OCI-LY1 (cell line): Measurements from ENCODE around the gene BCL11A.

Source experiments
- H2AFZ ChIP-seq: fragments of 200-600 bp; sonication (generic), shearing (Covaris generic); 2 replicates; pipeline ENCODE4 v1.6.0; 2014; ENCODE audit warnings: antibody characterized with exemption, mild to moderate bottlenecking, low read length
- H3F3A ChIP-seq: fragments of 200-600 bp; sonication (generic), shearing (Covaris generic); 2 replicates; pipeline ENCODE4 v1.6.0; 2014; ENCODE audit warnings: mild to moderate bottlenecking, antibody characterized with exemption, low read length, moderate library complexity; ENCODE audit not compliant: insufficient read depth
- H3K27ac ChIP-seq: fragments of 200-600 bp; sonication (generic); 2 replicates; pipeline ENCODE4 v1.5.1; 2014; ENCODE audit warnings: low read length, mixed run types, mild to moderate bottlenecking, low read depth; ENCODE audit not compliant: poor library complexity, severe bottlenecking
- H3K27me3 ChIP-seq: fragments of 200-600 bp; sonication (generic); 2 replicates; pipeline ENCODE4 v1.6.0; 2014; ENCODE audit warnings: antibody characterized with exemption, mild to moderate bottlenecking, low read length, moderate library complexity; ENCODE audit not compliant: insufficient read depth
- H3K36me3 ChIP-seq: fragments of 200-600 bp; sonication (generic); 2 replicates; pipeline ENCODE4 v1.6.1; 2014; ENCODE audit warnings: mild to moderate bottlenecking, antibody characterized with exemption, low read length, moderate library complexity, mixed read lengths; ENCODE audit not compliant: insufficient read depth
- H3K4me1 ChIP-seq: fragments of 200-600 bp; sonication (generic); 2 replicates; pipeline ENCODE4 v1.5.1; 2014; ENCODE audit warnings: mild to moderate bottlenecking, low read length, moderate library complexity; ENCODE audit not compliant: insufficient read depth, severe bottlenecking
- H3K4me2 ChIP-seq: fragments of 200-600 bp; sonication (generic), shearing (Covaris generic); 2 replicates; pipeline ENCODE4 v1.6.1; 2014; ENCODE audit warnings: low read length
- H3K4me3 ChIP-seq: fragments of 200-600 bp; sonication (generic); 2 replicates; pipeline ENCODE4 v1.5.1; 2014; ENCODE audit warnings: low read length, low read depth, mild to moderate bottlenecking, mixed read lengths; ENCODE audit not compliant: poor library complexity, severe bottlenecking
- H3K79me2 ChIP-seq: fragments of 200-600 bp; shearing (Covaris generic); 2 replicates; pipeline ENCODE4 v1.6.1; 2016; ENCODE audit warnings: mixed run types, low read length, mixed read lengths; ENCODE audit not compliant: insufficient read depth
- H3K9ac ChIP-seq: fragments of 200-600 bp; sonication (generic), shearing (Covaris generic); 2 replicates; pipeline ENCODE4 v1.6.1; 2014; ENCODE audit warnings: mild to moderate bottlenecking, low read length, mixed read lengths
- H3K9me2 ChIP-seq: fragments of 200-600 bp; sonication (generic), shearing (Covaris generic); 2 replicates; pipeline ENCODE4 v1.6.1; 2014; ENCODE audit warnings: low read depth, mild to moderate bottlenecking, low read length, mixed read lengths
- H3K9me3 ChIP-seq: fragments of 200-600 bp; shearing (Covaris generic); 2 replicates; pipeline ENCODE4 v1.6.1; 2014; ENCODE audit warnings: low read length, mixed read lengths
- H4K20me1 ChIP-seq: fragments of 200-600 bp; sonication (generic), shearing (Covaris generic); 2 replicates; pipeline ENCODE4 v1.6.0; 2016; ENCODE audit warnings: mild to moderate bottlenecking, low read length; ENCODE audit not compliant: insufficient read depth
- CTCF ChIP-seq: fragments of 200-600 bp; sonication (generic), shearing (Covaris generic); IDR thresholded peaks from 2 replicates; pipeline ENCODE4 v1.5.1; 2017; ENCODE audit warnings: mild to moderate bottlenecking, antibody characterized with exemption, low read length, moderate library complexity, mixed read lengths
- EZH2 ChIP-seq: fragments of 200-600 bp; sonication (generic), shearing (Covaris generic); IDR thresholded peaks from 2 replicates; pipeline ENCODE4 v1.8.0; 2017; ENCODE audit warnings: borderline replicate concordance, mixed run types, mild to moderate bottlenecking, antibody characterized with exemption, low read length, moderate library complexity, mixed read lengths

The BCL11A gene

GRCh38 chr2:60540074-60540473 is 13.4 kb downstream of the BCL11A start:
- Histone ChIP-seq H3K27ac (no peak overlapping the region), H4K20me1 (no peaks in the 10 kb centered on the region)

GRCh38 chr2:60539140-60539539 is 14.3 kb downstream of the BCL11A start:
- H3K36me3 ChIP-seq = peaks cover 13% of the 10 kb centered on the region; the same call in 1 of the 2 replicates
- no peak overlapping the region for H3K27ac ChIP-seq
- no peaks in the 10 kb centered on the region for H3K27me3 ChIP-seq
- no peaks in the 10 kb centered on the region for H3K9me2 ChIP-seq
- H2AFZ ChIP-seq = no peak overlapping the region
- peaks cover 22% of the 10 kb centered on the region for H3K4me1 ChIP-seq
- no peaks in the 10 kb centered on the region for H3K79me2 ChIP-seq
- no peaks in the 10 kb centered on the region for H3F3A ChIP-seq
- no peak overlapping the region for H3K9ac ChIP-seq
- no peak overlapping the region for H3K4me3 ChIP-seq
- no peak overlapping the region for H3K4me2 ChIP-seq
- H3K9me3 ChIP-seq = no peaks in the 10 kb centered on the region
- no peak for TF ChIP-seq CTCF
- TF ChIP-seq EZH2 = no peak
- H4K20me1 ChIP-seq = no peaks in the 10 kb centered on the region

More at GRCh38 chr2:60540074-60540473, 13.4 kb downstream of the BCL11A start:
- H3K79me2 ChIP-seq = no peaks in the 10 kb centered on the region
- H2AFZ ChIP-seq = no peak overlapping the region
- no peaks in the 10 kb centered on the region for H3F3A ChIP-seq
- TF ChIP-seq CTCF (no peak), EZH2 (no peak)
- H3K4me3 ChIP-seq = no peak overlapping the region
- peaks cover 13% of the 10 kb centered on the region; the same call in 1 of the 2 replicates for H3K36me3 ChIP-seq
- H3K9me2 ChIP-seq = no peaks in the 10 kb centered on the region
- H3K4me2 ChIP-seq = no peak overlapping the region
- H3K9ac ChIP-seq = no peak overlapping the region
- H3K4me1 ChIP-seq = peaks cover 23% of the 10 kb centered on the region
- no peaks in the 10 kb centered on the region for H3K9me3 ChIP-seq
- H3K27me3 ChIP-seq = no peaks in the 10 kb centered on the region

GRCh38 chr2:60538101-60538500 is 15.4 kb downstream of the BCL11A start:
- Histone ChIP-seq H3K9ac (no peak overlapping the region), H3K4me2 (no peak overlapping the region), H3F3A (no peaks in the 10 kb centered on the region), H3K27ac (no peak overlapping the region), H4K20me1 (no peaks in the 10 kb centered on the region), H3K79me2 (no peaks in the 10 kb centered on the region), H3K27me3 (no peaks in the 10 kb centered on the region), H3K4me1 (peaks cover 16% of the 10 kb centered on the region), H3K9me2 (no peaks in the 10 kb centered on the region), H3K4me3 (no peak overlapping the region), H3K9me3 (no peaks in the 10 kb centered on the region), H2AFZ (no peak overlapping the region), H3K36me3 (peaks cover 6% of the 10 kb centered on the region; the same call in 1 of the 2 replicates)
- no peak for TF ChIP-seq CTCF
- no peak for TF ChIP-seq EZH2
